HPDE6-E6E7 (cell line): ENCODE measurements around the gene MRPL23.

Experiments used
- DNase-seq: peaks from one replicate; pipeline ENCODE4 v3.0.0; 2011; ENCODE audit warnings: missing footprints; ENCODE audit errors: extremely low spot score

MRPL23 gene

DNA sequence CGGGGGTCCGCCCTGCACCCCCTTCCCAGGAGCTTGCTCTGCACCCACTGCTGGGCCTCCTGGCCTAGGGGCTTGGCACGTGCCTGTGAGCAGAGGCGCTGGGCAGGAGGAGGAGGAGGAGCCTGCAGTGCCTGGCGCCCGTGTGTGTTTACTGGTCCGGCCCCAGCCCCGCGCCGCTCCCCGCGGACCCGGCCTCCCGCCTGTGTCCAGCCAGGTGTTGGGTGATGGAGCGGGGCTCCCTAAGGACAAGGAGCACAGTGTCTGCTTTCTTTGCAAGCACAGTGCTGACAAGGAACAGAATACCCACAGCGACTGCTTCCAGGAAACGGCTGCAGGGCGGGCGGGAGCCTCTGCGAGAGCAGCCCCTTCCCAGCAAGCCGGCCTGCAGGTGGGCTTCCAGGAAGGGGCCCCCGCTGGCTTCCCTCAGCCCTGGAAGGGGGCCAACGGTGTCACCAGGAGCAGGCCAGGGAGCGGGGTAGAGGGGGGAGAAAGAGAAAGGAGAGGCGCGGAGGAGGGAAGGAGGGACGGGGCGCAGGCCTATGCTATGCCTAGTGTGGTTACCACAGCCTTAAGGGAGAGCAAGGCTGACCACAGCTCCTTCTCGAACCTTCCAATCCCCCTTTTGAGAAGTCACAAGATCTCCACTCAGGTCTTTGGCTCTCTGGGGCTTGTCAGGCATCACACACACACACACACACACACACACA is 43.9 kb downstream of the MRPL23 start:
- no peak for DNase-seq

GRCh38 chr11:1992111-1992510 is 45.0 kb downstream of the MRPL23 start:
- no peak for DNase-seq

GRCh38 chr11:1994121-1994520 is 47.0 kb downstream of the MRPL23 start:
- DNase-seq, result no peak

DNA sequence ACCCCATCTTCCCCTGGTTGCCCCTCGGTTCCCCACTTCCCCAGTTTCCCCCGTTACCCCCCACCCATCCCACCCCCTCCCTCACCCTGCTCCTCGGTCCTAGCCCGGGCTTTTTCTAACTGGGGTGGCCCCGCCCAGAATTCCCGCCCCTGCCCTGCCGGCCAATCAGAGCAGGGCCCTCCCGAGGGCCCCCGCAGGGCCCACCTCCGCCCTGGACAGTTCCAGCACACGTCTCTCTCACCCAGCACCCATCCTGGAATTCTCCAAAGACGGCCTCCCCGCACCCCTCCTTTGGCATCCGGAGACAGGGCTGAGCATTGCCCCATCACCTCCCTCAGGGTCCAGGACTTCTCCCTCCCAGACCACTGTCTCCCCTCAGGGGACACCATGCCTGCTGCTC is 50.6 kb downstream of the MRPL23 start, which contains the start of gene H19:
TSS of gene H19 (minus strand) at position 88 of the 400 bp plus-strand sequence.
- DNase-seq, result no peak

GRCh38 chr11:1998290-1998689 is 51.2 kb downstream of the MRPL23 start:
- no peak for DNase-seq

DNA sequence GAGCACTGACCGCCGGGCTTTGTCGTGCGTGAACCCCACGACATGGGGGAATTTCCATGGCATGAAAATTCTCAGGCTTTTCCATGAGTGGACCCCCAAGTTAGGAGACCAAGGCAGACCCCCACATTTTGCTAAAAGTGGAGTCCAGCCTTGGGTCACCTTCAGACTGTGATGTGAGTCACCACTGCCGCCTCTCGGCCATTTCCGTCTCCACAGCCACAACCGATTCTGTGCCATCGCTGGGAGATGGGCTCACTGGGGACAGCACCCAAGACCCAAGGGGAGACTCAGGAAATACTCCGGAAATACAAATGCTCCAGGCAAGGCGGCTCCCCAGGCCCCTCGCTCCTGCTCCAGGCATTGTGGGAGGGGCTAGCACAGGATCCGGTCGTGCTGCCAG is 51.7 kb downstream of the MRPL23 start:
- no peak for DNase-seq

DNA sequence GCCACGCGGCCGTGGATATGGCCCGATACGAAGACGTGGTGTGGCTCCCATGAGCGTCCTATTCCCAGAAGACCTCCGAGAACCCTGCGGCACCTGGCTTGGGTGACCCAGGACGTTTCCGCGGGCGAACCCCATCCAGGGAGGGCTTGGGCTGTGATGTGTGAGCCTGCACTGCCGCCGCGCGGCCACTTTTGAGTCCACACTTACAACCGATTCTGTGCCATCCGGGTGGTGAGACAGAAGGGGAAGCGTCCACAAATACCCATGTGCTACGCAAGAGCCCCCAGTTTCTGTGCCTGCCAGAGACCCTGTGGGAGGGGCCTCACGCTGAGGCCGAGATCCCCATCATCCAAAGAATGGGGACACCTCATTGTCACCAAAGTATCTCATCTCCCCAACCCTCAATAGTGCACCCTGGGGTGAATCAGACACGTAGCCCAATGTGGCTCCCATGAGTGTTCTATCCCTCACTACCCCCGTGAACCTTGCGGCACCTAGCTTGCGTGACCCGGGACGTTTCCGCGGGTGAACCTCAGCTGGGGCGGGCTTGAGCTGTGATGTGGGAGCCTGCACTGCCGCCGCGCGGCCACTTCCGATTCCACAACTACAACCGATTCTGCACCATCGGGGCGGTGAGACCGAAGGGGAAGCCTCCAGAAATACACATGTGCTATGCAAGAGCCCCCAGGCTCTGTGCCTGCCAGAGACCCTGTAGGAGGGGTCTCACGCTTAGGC is 55.1 kb downstream of the MRPL23 start:
- DNase-seq, result no peak

- no peak for DNase-seq
These were observed 55.7 kb downstream of the MRPL23 start for GRCh38 chr11:2002807-2003206.

- DNase-seq, result no peak
These were observed 57.3 kb downstream of the MRPL23 start for GRCh38 chr11:2004466-2004865.
